ENCODE measurements around the gene ABCB11.

- TF ChIP-seq, protein P1, sequence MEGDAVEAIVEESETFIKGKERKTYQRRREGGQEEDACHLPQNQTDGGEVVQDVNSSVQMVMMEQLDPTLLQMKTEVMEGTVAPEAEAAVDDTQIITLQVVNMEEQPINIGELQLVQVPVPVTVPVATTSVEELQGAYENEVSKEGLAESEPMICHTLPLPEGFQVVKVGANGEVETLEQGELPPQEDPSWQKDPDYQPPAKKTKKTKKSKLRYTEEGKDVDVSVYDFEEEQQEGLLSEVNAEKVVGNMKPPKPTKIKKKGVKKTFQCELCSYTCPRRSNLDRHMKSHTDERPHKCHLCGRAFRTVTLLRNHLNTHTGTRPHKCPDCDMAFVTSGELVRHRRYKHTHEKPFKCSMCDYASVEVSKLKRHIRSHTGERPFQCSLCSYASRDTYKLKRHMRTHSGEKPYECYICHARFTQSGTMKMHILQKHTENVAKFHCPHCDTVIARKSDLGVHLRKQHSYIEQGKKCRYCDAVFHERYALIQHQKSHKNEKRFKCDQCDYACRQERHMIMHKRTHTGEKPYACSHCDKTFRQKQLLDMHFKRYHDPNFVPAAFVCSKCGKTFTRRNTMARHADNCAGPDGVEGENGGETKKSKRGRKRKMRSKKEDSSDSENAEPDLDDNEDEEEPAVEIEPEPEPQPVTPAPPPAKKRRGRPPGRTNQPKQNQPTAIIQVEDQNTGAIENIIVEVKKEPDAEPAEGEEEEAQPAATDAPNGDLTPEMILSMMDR (IDR thresholded peaks at IDR 0.05), result no peak
- TF ChIP-seq POLR2A (IDR thresholded peaks at IDR 0.05), result no peak
Observed at GRCh38 chr2:169026056-169026455, 5.1 kb downstream of the ABCB11 start.
